ENCODE results near the gene POLR2C. TPM values are rescaled to one million over a fixed set of nuclear protein-coding genes. Genes with fewer than 3 reads are reported as not detected.
"Not testable (repeated sequence)": the region's sequence is repeated elsewhere in the genome, so short reads cannot be mapped to it uniquely, and the experiment has no call there.

POLR2C gene
- total RNA-seq, 1 donor from 2014 or later, result 47.6 TPM

DNA sequence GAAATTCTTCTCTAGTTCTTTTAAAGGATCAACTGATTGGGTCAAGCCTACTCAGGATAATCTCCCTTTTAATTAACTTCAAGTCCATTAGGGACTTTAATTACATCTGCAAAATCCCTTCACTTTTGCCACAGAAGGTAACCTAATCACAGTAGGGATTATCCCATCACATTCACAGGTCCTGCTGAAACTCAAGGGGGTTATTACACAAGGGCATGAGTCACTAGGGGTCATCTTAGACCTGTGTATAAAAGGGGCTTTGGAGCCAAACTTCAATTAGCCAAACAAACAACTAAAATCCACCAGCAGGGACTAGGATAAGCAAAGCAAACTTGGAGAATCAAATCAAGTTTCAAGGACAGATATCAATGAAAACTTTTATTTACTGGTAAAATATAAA is 34.7 kb upstream of the POLR2C start:
- intact Hi-C loops (cut with micrococcal nuclease), result no loop called here
- TF ChIP-seq, protein P1, sequence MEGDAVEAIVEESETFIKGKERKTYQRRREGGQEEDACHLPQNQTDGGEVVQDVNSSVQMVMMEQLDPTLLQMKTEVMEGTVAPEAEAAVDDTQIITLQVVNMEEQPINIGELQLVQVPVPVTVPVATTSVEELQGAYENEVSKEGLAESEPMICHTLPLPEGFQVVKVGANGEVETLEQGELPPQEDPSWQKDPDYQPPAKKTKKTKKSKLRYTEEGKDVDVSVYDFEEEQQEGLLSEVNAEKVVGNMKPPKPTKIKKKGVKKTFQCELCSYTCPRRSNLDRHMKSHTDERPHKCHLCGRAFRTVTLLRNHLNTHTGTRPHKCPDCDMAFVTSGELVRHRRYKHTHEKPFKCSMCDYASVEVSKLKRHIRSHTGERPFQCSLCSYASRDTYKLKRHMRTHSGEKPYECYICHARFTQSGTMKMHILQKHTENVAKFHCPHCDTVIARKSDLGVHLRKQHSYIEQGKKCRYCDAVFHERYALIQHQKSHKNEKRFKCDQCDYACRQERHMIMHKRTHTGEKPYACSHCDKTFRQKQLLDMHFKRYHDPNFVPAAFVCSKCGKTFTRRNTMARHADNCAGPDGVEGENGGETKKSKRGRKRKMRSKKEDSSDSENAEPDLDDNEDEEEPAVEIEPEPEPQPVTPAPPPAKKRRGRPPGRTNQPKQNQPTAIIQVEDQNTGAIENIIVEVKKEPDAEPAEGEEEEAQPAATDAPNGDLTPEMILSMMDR (IDR thresholded peaks at IDR 0.05; ENCODE audit: borderline replicate concordance), result no peak
- Histone ChIP-seq H3K36me3 (peaks cover 65% of the 10 kb centered on the region), H3K4me1 (peaks cover 12% of the 10 kb centered on the region), H3K9me3 (replicated peaks) (no peaks in the 10 kb centered on the region), H3K4me3 (no peak overlapping the region), H3K27me3 (ENCODE audit: low read depth) (no peaks in the 10 kb centered on the region), H3K27ac (replicated peaks) (no peak overlapping the region)
- DNase-seq, result no peak

DNA sequence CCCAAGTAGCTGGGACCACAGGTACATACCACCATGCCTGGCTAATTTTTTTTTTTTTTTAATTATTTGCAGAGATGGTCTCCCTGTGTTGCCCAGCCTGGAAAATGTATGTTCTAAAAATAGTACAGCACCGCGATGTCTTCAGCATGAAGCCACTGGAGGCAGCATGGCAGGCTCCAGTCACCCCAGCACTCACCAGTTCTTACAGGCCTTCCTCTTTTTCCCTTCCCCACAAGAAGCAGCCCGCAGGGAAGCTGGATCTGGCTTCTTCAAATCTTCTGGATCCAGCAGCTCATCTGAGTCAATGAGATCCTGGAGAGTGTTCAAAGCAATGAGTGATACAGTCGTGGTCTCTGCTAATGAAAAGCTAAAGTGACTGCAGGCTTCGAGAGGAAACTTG is 31.5 kb upstream of the POLR2C start:
- peaks cover 95% of the 10 kb centered on the region for H3K36me3 ChIP-seq
- intact Hi-C loops (cut with micrococcal nuclease), result no loop called here
- TF ChIP-seq, protein P1 (IDR thresholded peaks at IDR 0.05; ENCODE audit: borderline replicate concordance), result no peak

DNA sequence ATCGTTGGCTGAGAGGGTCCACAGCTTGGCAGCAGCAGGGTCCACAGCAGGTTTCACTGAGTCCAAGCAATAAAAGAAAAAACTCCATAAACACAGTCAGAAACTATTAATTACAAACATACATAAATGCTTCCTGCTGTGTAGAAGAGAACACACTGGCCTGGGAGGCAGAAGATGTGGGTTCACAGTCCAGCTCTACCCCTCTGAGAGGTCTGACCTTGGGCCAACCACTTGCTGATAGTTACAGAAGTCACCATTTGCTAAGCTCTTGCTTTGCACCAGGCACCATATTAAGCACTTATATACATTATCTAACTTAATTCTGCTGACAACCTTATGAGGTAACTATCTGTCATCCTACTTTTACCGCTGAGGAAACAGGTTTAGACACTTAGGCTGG is 30.0 kb upstream of the POLR2C start:
- TF ChIP-seq, protein P1 (IDR thresholded peaks at IDR 0.05; ENCODE audit: borderline replicate concordance), result no peak

More for the DNA sequence above, 31.5 kb upstream of the POLR2C start:
- DNase-seq, result no peak
- Histone ChIP-seq H3K27ac (replicated peaks) (no peak overlapping the region), H3K4me3 (no peak overlapping the region), H3K9me3 (replicated peaks) (no peaks in the 10 kb centered on the region), H3K4me1 (no peaks in the 10 kb centered on the region), H3K27me3 (ENCODE audit: low read depth) (no peaks in the 10 kb centered on the region)

DNA sequence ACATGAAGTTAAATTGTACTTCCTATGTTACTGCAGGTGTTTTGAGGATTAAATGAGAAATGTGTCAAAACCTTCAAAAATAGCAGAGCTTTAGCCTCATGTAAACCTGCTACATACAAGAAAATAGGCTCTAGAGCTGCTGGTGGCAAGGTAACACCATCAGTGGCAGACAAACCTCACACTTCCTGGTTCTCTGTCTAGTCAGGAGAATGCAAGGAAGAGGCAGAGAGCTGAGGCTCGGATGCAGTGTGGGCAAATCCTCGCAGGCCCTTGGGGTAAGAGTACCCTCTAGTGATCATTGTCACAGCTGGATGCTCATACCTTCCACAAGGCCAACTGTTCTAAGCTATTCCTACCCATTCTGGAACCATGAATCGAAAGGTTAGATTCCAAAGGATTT is 29.5 kb upstream of the POLR2C start:
- H3K27me3 ChIP-seq (ENCODE audit: low read depth), result no peaks in the 10 kb centered on the region
- H3K4me1 ChIP-seq, result no peaks in the 10 kb centered on the region
- H3K27ac ChIP-seq (replicated peaks), result no peak overlapping the region
- no peak overlapping the region for H3K4me3 ChIP-seq
- H3K36me3 ChIP-seq, result peaks cover 99% of the 10 kb centered on the region
- no peaks in the 10 kb centered on the region for H3K9me3 ChIP-seq (replicated peaks)
- intact Hi-C loops (cut with micrococcal nuclease), result no loop called here
- TF ChIP-seq, protein P1 (IDR thresholded peaks at IDR 0.05; ENCODE audit: borderline replicate concordance), result no peak
- no peak for DNase-seq

More for the DNA sequence above, 30.0 kb upstream of the POLR2C start:
- Histone ChIP-seq H3K36me3 (peaks cover 97% of the 10 kb centered on the region), H3K27me3 (ENCODE audit: low read depth) (no peaks in the 10 kb centered on the region), H3K27ac (replicated peaks) (no peak overlapping the region), H3K9me3 (replicated peaks) (no peaks in the 10 kb centered on the region), H3K4me1 (no peaks in the 10 kb centered on the region), H3K4me3 (no peak overlapping the region)
- DNase-seq, result no peak
- intact Hi-C loops (cut with micrococcal nuclease), result no loop called here

DNA sequence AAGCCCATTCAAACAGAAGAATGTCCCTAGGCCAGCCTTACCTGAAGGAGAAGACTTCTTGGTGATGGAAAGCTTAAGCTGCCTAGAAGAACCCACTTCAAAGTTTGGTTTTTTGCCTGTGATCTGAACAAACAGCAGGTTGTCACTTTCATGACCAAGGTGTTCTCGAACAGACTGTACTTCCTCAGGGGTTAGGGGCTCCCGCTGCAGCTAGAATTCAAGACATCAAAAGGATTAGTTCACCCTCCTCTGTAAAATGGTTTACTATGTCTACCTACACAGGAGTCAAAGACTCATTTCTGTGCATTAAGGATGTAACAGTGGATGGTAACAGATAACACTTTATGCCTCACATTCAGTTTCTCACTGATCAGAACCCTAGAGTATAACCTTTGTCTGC is 28.5 kb upstream of the POLR2C start:
- H3K27ac ChIP-seq (replicated peaks), result no peak overlapping the region
- H3K27me3 ChIP-seq (ENCODE audit: low read depth), result no peaks in the 10 kb centered on the region
- no peaks in the 10 kb centered on the region for H3K9me3 ChIP-seq (replicated peaks)
- TF ChIP-seq, protein P1 (IDR thresholded peaks at IDR 0.05; ENCODE audit: borderline replicate concordance), result no peak
- H3K36me3 ChIP-seq, result peaks cover 99% of the 10 kb centered on the region
- no peak for DNase-seq
- H3K4me1 ChIP-seq, result no peaks in the 10 kb centered on the region
- intact Hi-C loops (cut with micrococcal nuclease), result no loop called here
- H3K4me3 ChIP-seq, result no peak overlapping the region

DNA sequence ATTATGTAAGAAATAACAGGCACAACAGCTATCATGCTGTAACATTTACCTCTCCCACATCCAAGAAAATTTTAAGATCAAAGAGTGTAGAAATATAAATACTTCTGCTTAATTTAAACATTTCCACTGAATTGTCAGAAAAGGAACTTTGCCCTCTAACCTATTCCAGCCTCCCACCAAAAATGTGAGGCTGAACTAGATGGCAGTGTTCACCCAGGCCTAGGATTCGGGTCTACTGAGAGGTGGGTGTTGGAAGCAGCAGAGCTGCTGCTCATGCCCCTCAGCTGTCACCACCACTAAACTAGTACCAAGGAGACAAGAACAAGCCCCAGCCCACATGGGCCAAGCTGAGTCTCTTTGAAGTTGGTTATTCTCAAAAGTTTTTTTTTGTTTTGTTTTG is 26.6 kb upstream of the POLR2C start:
- intact Hi-C loops (cut with micrococcal nuclease), result no loop called here
- Histone ChIP-seq H3K27ac (replicated peaks) (no peak overlapping the region), H3K9me3 (replicated peaks) (peaks cover 12% of the 10 kb centered on the region), H3K27me3 (ENCODE audit: low read depth) (no peaks in the 10 kb centered on the region), H3K36me3 (peaks cover 100% of the 10 kb centered on the region), H3K4me3 (no peak overlapping the region), H3K4me1 (no peaks in the 10 kb centered on the region)
- TF ChIP-seq, protein P1 (IDR thresholded peaks at IDR 0.05; ENCODE audit: borderline replicate concordance), result no peak
- DNase-seq, result no peak

DNA sequence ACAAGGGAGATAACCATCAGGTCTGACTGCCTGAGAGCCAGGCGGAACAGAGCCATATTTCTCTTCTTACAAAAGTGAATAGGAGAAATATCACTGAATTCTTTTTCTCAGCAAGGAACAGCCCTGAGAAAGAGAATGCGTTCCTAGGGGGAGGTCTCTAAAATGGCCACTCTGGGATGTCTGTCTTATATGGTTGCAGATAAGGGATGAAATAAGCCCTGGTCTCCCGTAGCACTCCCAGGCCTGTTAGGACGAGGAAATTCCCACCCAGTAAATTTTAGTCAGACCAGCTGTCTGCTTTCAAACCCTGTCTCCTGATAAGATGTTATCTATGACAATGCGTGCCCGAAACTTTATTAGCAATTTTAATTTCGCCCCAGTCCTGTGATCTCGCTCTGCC is 22.5 kb upstream of the POLR2C start:
- H3K9me3 ChIP-seq (replicated peaks), result peaks cover 12% of the 10 kb centered on the region
- H3K27me3 ChIP-seq (ENCODE audit: low read depth); H3K4me3 ChIP-seq; H3K27ac ChIP-seq (replicated peaks); DNase-seq; intact Hi-C loops (cut with micrococcal nuclease): not testable (repeated sequence)
- H3K4me1 ChIP-seq, result peaks cover 10% of the 10 kb centered on the region
- peaks cover 66% of the 10 kb centered on the region for H3K36me3 ChIP-seq

DNA sequence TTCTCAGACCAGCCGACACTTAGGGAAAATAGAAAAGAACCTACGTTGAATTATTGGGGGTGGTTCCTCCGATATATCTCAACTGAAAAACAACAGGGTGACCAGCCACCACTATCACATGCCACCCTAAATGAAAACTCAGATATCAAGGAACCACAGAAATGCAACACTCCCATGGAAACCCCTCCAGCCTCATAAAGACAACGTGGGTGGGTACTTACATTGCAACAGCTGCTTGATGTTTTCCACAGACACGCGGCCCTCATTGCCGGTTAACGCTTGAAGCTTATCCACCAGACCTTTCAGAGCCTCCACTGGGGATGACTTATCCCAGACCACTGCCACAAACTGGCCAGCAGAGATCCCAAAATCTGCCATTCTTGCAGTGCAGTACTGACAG is 21.9 kb upstream of the POLR2C start:
- H3K27ac ChIP-seq (replicated peaks); H3K4me3 ChIP-seq; DNase-seq; intact Hi-C loops (cut with micrococcal nuclease); H3K27me3 ChIP-seq (ENCODE audit: low read depth): not testable (repeated sequence)
- peaks cover 16% of the 10 kb centered on the region for H3K4me1 ChIP-seq
- peaks cover 60% of the 10 kb centered on the region for H3K36me3 ChIP-seq
- peaks cover 12% of the 10 kb centered on the region for H3K9me3 ChIP-seq (replicated peaks)

Measured in left ventricle myocardium inferior (tissue), 1 donor.